GM19452 (cell line): ENCODE results near the gene CEP97.
A peak's percentile ranks its signal among the peaks of the same experiment; 100 is the strongest.
"Not testable (repeated sequence)": the region's sequence is repeated elsewhere in the genome, so short reads cannot be mapped to it uniquely, and the experiment has no call there.

Experiments
- ATAC-seq: cut with Tn5 transposase; IDR thresholded peaks from one replicate; pipeline ENCODE4 v1.9.1; 2021; ENCODE audit not compliant: unreplicated experiment

The CEP97 gene

GRCh38 chr3:101724329-101725193 lies at the start of gene CEP97:
Gene CEP97 (plus strand): TSS chr3:101724614. CDS start chr3:101724677, 63 bp downstream.
- ATAC-seq = peak; percentile 90

- no peak for ATAC-seq
Measured at GRCh38 chr3:101675709-101676215, 48.7 kb upstream of the CEP97 start.

GRCh38 chr3:101676216-101676764 lies 48.1 kb upstream of the CEP97 start:
- peak; percentile 84 for ATAC-seq

GRCh38 chr3:101676765-101677435 lies 47.5 kb upstream of the CEP97 start, which contains the start of gene ZBTB11:
Gene ZBTB11 (minus strand): TSS chr3:101677132. CDS start chr3:101676914, 218 bp downstream.
- ATAC-seq = peak; percentile 67

- no peak for ATAC-seq
Measured at GRCh38 chr3:101677436-101678286, 46.8 kb upstream of the CEP97 start.

GRCh38 chr3:101678837-101679236 lies 45.6 kb upstream of the CEP97 start:
- not testable (repeated sequence) for ATAC-seq

- no peak for ATAC-seq
Measured at GRCh38 chr3:101680466-101680865, 43.9 kb upstream of the CEP97 start.

- ATAC-seq = no peak
Measured at GRCh38 chr3:101685050-101685400, 39.4 kb upstream of the CEP97 start.

GRCh38 chr3:101685870-101686307 lies 38.5 kb upstream of the CEP97 start:
- no peak for ATAC-seq

GRCh38 chr3:101687142-101687931 lies 37.1 kb upstream of the CEP97 start:
- no peak for ATAC-seq

- no peak for ATAC-seq
Measured at GRCh38 chr3:101689286-101689685, 35.1 kb upstream of the CEP97 start.

- ATAC-seq = peak; percentile 48
Measured at GRCh38 chr3:101690972-101691371, 33.4 kb upstream of the CEP97 start.

- ATAC-seq = not testable (repeated sequence)
Measured at GRCh38 chr3:101691685-101692671, 32.4 kb upstream of the CEP97 start.

- peak; percentile 65 for ATAC-seq
Measured at GRCh38 chr3:101693540-101693939, 30.9 kb upstream of the CEP97 start.

GRCh38 chr3:101694836-101695235 lies 29.6 kb upstream of the CEP97 start:
- not testable (repeated sequence) for ATAC-seq

GRCh38 chr3:101695779-101696372 lies 28.5 kb upstream of the CEP97 start:
- ATAC-seq = no peak

GRCh38 chr3:101701696-101702634 lies 22.4 kb upstream of the CEP97 start:
- no peak for ATAC-seq
